Measurements from ENCODE around the gene VDR.

The VDR gene

DNA sequence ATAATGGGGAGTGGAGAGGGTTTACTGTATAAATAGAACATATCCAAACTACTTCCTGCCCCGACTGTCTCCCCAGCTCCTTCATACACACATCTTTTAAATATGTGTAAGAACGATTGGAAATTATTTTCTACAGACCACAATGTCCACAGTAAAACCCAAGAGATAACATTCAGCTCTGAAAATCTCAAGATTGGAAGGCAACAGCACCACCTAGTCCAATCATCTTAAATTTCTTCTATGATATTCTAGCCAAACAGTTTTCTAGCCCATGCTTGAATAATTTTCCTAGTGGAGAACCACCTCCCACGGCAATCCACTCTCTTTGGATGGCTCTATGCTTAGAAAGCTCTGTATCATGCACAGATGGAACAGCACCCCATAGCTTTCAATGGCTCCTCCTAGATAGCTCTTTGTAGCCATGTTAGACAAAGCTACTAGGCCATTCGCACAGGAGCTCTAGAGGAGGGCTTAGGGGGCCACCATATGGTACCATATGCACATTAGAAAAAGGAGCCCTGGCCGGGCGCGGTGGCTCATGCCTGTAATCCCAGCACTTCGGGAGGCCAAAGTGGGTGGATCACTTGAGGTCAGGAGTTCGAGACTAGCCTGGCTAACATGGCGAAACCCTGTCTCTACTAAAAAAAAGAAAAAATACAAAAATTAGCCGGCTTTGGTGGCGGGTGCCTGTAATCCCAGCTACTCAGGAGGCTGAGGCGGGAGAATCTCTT is 18.1 kb downstream of the VDR start:
- POLR2A ChIA-PET = interaction anchor here (0.8 to 1.2 kb wide), 2 partner anchors 13 to 181 kb away, joined by 3 to 4 read pairs; partner anchors contain the start of gene RPAP3
- no peak for DNase-seq (ENCODE audit: low read depth, low spot score)
- TF ChIP-seq, protein P1, sequence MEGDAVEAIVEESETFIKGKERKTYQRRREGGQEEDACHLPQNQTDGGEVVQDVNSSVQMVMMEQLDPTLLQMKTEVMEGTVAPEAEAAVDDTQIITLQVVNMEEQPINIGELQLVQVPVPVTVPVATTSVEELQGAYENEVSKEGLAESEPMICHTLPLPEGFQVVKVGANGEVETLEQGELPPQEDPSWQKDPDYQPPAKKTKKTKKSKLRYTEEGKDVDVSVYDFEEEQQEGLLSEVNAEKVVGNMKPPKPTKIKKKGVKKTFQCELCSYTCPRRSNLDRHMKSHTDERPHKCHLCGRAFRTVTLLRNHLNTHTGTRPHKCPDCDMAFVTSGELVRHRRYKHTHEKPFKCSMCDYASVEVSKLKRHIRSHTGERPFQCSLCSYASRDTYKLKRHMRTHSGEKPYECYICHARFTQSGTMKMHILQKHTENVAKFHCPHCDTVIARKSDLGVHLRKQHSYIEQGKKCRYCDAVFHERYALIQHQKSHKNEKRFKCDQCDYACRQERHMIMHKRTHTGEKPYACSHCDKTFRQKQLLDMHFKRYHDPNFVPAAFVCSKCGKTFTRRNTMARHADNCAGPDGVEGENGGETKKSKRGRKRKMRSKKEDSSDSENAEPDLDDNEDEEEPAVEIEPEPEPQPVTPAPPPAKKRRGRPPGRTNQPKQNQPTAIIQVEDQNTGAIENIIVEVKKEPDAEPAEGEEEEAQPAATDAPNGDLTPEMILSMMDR (IDR thresholded peaks at IDR 0.05; ENCODE audit: insufficient read depth, low read length, missing control alignments) = no peak
- CTCF ChIA-PET = interaction anchor here (0.7 to 2.9 kb wide), 14 partner anchors 12 to 144 kb away, joined by 3 to 17 read pairs (median 6); partner anchors contain the start of gene TMEM106C
- no peak overlapping the region for H3K4me3 ChIP-seq (ENCODE audit: low read depth, low read length)

DNA sequence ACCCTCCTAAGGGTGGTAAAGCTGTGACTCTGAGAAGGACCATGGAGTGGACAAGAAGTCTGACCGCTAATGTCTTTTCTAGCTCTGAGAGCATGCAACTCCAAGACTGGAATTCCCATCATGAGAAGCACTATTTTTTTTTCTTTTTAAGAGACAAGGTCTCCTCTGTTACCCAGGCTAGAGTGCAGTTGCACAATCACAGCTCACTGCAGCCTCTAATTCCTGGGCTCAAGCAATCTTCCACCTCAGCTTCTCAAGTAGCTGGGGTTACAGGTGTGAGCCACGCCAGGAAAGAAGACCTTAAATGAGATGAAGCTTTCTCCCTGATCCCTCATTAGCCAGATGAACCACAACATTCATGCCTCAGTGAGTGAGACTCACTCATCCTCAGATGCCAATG is 19.2 kb downstream of the VDR start:
- DNase-seq (ENCODE audit: low read depth, low spot score) = no peak
- H3K4me3 ChIP-seq (ENCODE audit: low read depth, low read length) = no peak overlapping the region
- TF ChIP-seq, protein P1 (IDR thresholded peaks at IDR 0.05; ENCODE audit: insufficient read depth, low read length, missing control alignments) = no peak
- ChIA-PET POLR2A (interaction anchor here (1.2 kb wide), 1 partner anchor 14 kb away, joined by 4 read pairs; no protein-coding TSS in a partner anchor), CTCF (interaction anchor here (0.9 to 2.9 kb wide), 8 partner anchors 15 to 78 kb away, joined by 3 to 17 read pairs (median 8); partner anchors contain the start of gene TMEM106C)

DNA sequence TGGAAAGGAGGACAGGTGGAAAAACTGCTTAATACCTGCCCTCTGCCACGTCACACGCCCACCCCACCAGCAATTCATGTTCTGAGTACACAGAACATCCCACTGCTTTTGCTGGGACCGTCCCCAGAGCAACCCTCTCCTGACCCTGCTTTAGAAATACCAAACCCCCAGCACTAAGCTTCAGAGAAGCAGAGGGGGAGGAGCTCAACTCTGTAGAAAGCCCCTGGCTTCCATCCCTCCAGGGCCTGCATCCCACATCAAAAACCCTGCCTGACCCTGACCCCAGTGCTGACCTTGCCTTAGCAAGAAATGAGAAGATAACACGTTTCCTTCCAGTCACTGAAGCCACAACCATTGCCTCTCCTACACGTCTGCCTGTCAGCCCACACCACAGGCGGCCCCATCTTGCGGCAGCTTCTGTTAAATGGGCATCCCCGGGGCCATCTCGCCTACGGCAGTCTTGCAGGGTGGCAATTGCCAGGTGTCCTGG is 19.7 kb downstream of the VDR start:
- no peak overlapping the region for H3K4me3 ChIP-seq (ENCODE audit: low read depth, low read length)
- CTCF ChIA-PET = interaction anchor here (2.0 to 2.9 kb wide), 4 partner anchors 15 to 64 kb away, joined by 8 to 17 read pairs (median 10); no protein-coding TSS in a partner anchor
- POLR2A ChIA-PET = no interaction called here
- DNase-seq (ENCODE audit: low read depth, low spot score) = no peak
- TF ChIP-seq, protein P1 (IDR thresholded peaks at IDR 0.05; ENCODE audit: insufficient read depth, low read length, missing control alignments) = no peak

DNA sequence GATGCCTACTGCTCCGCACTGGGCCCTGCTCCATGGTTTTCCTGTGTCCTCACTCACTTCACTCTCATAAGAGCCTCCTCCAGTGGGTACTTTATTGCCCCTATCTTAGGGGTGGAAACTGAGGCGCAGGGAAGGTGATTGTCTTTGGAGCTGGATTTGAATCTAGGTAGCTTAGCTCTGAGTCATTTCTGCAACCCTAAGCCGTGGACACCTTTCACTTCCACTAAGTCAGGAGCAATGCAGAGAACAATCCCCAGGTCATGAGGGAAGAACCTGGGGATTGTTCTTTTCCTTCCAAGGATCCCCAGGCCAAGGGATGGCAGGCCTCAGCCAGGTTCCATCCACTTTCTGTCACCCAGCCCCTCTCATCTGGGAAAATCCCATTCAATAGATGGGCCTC is 20.3 kb downstream of the VDR start:
- H3K4me3 ChIP-seq (ENCODE audit: low read depth, low read length) = no peak overlapping the region
- ChIA-PET POLR2A (no interaction called here), CTCF (interaction anchor here (1.1 to 2.9 kb wide), 2 partner anchors 15 to 143 kb away, joined by 3 to 17 read pairs; no protein-coding TSS in a partner anchor)
- no peak for DNase-seq (ENCODE audit: low read depth, low spot score)
- TF ChIP-seq, protein P1 (IDR thresholded peaks at IDR 0.05; ENCODE audit: insufficient read depth, low read length, missing control alignments) = no peak

DNA sequence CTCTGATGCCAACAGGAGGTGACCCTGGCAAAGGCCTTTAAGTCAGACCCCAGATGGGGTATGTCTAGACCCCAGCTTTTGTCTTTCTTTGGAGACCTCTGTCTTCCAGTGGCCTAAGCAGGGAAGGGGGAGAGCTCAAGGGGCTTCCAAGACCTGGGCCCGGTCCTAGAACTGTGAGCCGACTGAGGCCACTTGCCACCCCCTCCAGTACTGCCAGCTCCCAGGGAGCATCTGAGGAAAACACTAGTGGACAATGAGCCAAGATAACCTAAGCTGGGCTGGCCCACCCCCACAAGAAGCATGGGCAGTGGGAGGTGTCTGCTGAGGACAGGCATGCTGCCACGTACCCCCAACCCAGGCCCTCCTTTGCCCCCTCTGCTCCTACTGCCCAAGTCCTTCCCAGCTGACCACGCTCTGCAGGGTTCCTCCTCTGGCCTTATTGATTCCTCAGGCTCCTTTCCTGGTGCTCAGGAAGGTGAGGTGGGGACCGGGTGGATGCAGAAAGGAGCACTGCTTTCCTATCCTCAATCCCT is 21.1 kb downstream of the VDR start:
- TF ChIP-seq, protein P1 (IDR thresholded peaks at IDR 0.05; ENCODE audit: insufficient read depth, low read length, missing control alignments) = no peak
- CTCF ChIA-PET = interaction anchor here (0.8 to 1.1 kb wide), 4 partner anchors 9 to 142 kb away, joined by 3 to 5 read pairs (median 3); no protein-coding TSS in a partner anchor
- POLR2A ChIA-PET = no interaction called here
- DNase-seq (ENCODE audit: low read depth, low spot score) = no peak
- H3K4me3 ChIP-seq (ENCODE audit: low read depth, low read length) = no peak overlapping the region
